ENCODE data around the gene ATP2C2. TPM values are rescaled to one million over a fixed set of nuclear protein-coding genes. Genes with fewer than 3 reads are reported as not detected.

Gene ATP2C2
- total and polyA plus RNA-seq, 2 experiments from 2014 or later: 0.53 TPM; not detected in 1

- no peak for DNase-seq (ENCODE audit: low read depth in 1 of 2, low spot score in 1 of 2)
- H3K4me3 ChIP-seq: peak overlapping the region; percentile 74
- no peaks in the 10 kb centered on the region for H3K27me3 ChIP-seq
- no peaks in the 10 kb centered on the region for H3K4me1 ChIP-seq (ENCODE audit: low read depth)
- H3K36me3 ChIP-seq: no peaks in the 10 kb centered on the region
- peak overlapping the region; percentile 64 for H3K27ac ChIP-seq
- TF ChIP-seq, protein P1, sequence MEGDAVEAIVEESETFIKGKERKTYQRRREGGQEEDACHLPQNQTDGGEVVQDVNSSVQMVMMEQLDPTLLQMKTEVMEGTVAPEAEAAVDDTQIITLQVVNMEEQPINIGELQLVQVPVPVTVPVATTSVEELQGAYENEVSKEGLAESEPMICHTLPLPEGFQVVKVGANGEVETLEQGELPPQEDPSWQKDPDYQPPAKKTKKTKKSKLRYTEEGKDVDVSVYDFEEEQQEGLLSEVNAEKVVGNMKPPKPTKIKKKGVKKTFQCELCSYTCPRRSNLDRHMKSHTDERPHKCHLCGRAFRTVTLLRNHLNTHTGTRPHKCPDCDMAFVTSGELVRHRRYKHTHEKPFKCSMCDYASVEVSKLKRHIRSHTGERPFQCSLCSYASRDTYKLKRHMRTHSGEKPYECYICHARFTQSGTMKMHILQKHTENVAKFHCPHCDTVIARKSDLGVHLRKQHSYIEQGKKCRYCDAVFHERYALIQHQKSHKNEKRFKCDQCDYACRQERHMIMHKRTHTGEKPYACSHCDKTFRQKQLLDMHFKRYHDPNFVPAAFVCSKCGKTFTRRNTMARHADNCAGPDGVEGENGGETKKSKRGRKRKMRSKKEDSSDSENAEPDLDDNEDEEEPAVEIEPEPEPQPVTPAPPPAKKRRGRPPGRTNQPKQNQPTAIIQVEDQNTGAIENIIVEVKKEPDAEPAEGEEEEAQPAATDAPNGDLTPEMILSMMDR (IDR thresholded peaks at IDR 0.05; ENCODE audit: low read depth, low read length): no peak
- H3K9me3 ChIP-seq (ENCODE audit: low read depth): no peaks in the 10 kb centered on the region
Measured at GRCh38 chr16:84505249-84506187, 137.2 kb downstream of the ATP2C2 start.

DNA sequence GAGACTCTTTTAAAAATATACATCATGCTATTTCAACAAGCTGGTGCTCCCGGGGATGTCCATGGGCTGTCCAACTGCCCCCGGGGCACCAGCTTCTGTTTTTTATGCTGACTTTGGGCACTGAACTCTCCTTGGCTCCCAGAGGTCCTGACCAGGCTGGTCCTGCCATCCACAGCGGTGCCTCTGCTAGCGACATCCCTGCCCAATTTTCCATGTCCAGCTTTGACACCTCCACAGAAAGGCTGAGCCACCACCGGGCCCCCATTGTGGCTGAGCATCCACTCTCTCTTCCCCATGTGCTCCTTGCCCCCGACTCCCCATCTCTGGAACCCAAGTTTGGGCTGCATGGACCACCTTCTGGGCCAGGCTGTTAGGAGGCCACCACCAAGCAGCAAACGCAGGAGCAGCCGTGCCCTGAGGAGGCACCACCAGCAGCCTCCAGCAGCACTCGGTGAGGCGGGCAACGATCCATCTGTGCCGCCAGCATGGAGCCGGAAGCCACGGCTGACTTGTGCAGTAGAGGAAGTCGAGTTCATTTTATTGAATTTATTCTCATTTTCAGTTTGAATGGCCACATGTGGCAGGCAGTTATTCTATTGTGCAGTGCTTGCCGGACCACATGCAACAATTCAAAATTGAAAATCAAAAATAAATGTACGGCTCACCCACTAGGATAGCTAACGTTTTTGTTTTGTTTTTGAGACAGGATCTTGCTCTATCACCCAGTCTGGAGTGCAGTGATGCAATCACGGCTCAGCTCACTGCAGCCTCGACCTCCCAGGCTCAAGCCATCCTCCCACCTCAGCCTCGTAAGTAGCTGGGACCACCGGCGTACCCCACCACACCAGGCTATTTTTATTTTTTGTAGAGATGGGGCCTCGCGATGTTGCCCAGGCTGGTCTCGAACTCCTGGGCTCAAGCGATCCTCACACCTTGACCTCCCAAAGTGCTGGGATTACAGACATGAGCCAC lies 139.0 kb downstream of the ATP2C2 start:
- H3K4me1 ChIP-seq (ENCODE audit: low read depth): no peaks in the 10 kb centered on the region
- H3K9me3 ChIP-seq (ENCODE audit: low read depth): no peaks in the 10 kb centered on the region
- no peak overlapping the region for H3K4me3 ChIP-seq
- DNase-seq (ENCODE audit: low read depth in 1 of 2, low spot score in 1 of 2): no peak
- TF ChIP-seq, protein P1 (IDR thresholded peaks at IDR 0.05; ENCODE audit: low read depth, low read length): no peak
- no peak overlapping the region for H3K27ac ChIP-seq
- no peaks in the 10 kb centered on the region for H3K36me3 ChIP-seq
- H3K27me3 ChIP-seq: no peaks in the 10 kb centered on the region

DNA sequence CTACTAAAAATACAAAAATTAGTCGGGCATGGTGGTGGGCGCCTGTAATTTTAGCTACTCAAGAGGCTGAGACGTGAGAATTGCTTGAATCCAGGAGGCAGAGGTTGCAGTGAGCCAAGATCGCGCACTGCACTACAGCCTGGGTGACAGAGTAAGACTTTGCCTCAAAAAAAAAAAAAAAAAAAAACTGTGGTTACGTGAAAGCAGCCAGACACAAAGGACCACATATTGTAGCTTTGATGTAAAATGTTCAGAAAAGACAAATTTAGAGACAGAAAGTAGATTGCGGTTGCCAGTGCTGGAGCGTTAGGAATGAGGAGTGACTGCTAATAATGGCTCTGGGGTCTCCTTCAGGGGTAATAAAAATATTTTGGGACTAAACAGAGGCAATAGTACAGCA lies 140.2 kb downstream of the ATP2C2 start:
- Histone ChIP-seq H3K27me3 (no peaks in the 10 kb centered on the region), H3K4me1 (ENCODE audit: low read depth) (no peaks in the 10 kb centered on the region), H3K36me3 (no peaks in the 10 kb centered on the region), H3K4me3 (no peak overlapping the region), H3K27ac (no peak overlapping the region), H3K9me3 (ENCODE audit: low read depth) (no peaks in the 10 kb centered on the region)
- DNase-seq (ENCODE audit: low read depth in 1 of 2, low spot score in 1 of 2): no peak
- TF ChIP-seq, protein P1 (IDR thresholded peaks at IDR 0.05; ENCODE audit: low read depth, low read length): no peak

DNA sequence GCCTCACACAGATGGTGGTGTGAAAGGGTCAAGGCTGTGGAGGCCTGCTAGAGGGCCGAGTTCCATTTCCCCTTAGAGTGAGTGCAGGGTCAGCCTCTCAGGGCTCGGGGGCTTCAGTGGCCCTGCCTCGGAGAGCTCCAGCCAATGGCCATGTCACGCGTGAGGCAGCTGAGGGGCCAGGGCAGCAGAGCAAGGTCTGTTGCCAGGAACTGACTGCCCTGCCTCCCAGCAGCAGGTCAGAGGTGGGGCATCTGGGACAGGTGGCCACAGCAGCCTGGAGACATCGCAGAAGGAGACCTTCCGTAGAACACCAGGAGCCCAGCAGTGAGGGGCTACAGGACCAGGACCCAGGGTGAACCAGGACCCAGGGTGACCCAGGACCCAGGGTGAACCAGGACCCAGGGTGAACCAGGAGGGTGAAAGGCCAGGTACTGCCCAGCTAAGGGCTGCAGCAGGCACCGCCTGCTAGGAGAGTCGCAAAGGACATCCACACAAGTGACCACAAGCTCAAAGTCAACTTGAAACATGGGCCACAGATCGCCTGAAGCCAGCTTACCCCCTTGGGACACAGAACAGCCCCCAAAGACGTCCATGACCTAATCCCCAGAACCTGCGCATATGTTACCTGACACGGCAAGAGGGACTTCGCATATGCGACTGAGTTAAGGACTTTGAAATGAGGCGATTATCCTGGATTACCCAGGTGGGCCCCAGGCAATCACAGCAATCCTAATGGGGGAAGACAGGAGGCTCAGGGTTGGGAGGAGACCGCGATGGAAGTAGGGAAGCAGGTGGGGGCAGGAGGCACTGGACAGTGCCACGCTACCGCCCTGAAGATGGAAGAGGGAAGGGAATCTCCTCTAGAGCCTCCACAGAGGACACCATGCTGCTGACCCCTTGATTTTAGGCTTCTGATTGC lies 141.0 kb downstream of the ATP2C2 start:
- Histone ChIP-seq H3K9me3 (ENCODE audit: low read depth) (no peaks in the 10 kb centered on the region), H3K4me1 (ENCODE audit: low read depth) (peaks cover under 1% of the 10 kb centered on the region), H3K4me3 (no peak overlapping the region), H3K27me3 (no peaks in the 10 kb centered on the region), H3K27ac (no peak overlapping the region), H3K36me3 (no peaks in the 10 kb centered on the region)
- no peak for DNase-seq (ENCODE audit: low read depth in 1 of 2, low spot score in 1 of 2)
- TF ChIP-seq, protein P1 (IDR thresholded peaks at IDR 0.05; ENCODE audit: low read depth, low read length): no peak
